Fibroblast of skin of abdomen (primary cell): ENCODE results near the gene KRT40. TPM values are rescaled to one million over a fixed set of nuclear protein-coding genes. Genes with fewer than 3 reads are reported as not detected.
"Not testable (repeated sequence)": the region's sequence is repeated elsewhere in the genome, so short reads cannot be mapped to it uniquely, and the experiment has no call there.

ENCODE experiments used
- DNase-seq: peaks from one replicate; pipeline ENCODE4 v3.0.0-alpha.2; 2013
- polyA plus RNA-seq, 2 experiments: library from polyadenylated mRNA; unstranded; fragments of 120-200 nt; gene quantifications; one replicate each; pipeline ENCODE4 v1.2.1, GENCODE V29; 2013; ENCODE audit not compliant: insufficient read length in 2 of 2

Gene KRT40
- polyA plus RNA-seq (2013, experiment 1 of 2; ENCODE audit: insufficient read length), result not detected
- 0.10 TPM for polyA plus RNA-seq (2013, experiment 2 of 2; ENCODE audit: insufficient read length)

- DNase-seq, result no peak
Measured at GRCh38 chr17:40984226-40984625, at the start of gene KRT40. Gene KRT40 (minus strand): TSS chr17:40984326. CDS start chr17:40984273, 53 bp downstream.

- DNase-seq, result no peak
Measured at GRCh38 chr17:41029633-41030245, 45.6 kb upstream of the KRT40 start, which contains the start of gene KRTAP1-4. Gene KRTAP1-4 (minus strand): TSS chr17:41030195. CDS start chr17:41030078, 117 bp downstream.

- DNase-seq, result peak; percentile 76
Measured at GRCh38 chr17:41026715-41027471, 42.8 kb upstream of the KRT40 start, which contains the start of gene KRTAP1-5. Gene KRTAP1-5 (minus strand): TSS chr17:41027208. CDS start chr17:41027155, 53 bp downstream.

GRCh38 chr17:41024697-41025096, 40.6 kb upstream of the KRT40 start:
- peak; percentile 61 for DNase-seq

- DNase-seq, result no peak
Measured at GRCh38 chr17:41020336-41020735, 36.2 kb upstream of the KRT40 start.

- no peak for DNase-seq
Measured at GRCh38 chr17:41019415-41019814, 35.3 kb upstream of the KRT40 start.

GRCh38 chr17:41018541-41018940, 34.4 kb upstream of the KRT40 start:
- no peak for DNase-seq

GRCh38 chr17:41016578-41017215, 32.6 kb upstream of the KRT40 start:
- DNase-seq, result no peak

- no peak for DNase-seq
Measured at GRCh38 chr17:41015454-41015853, 31.3 kb upstream of the KRT40 start.

GRCh38 chr17:41013606-41014005, 29.5 kb upstream of the KRT40 start:
- DNase-seq, result peak; percentile 59

- no peak for DNase-seq
Measured at GRCh38 chr17:41013181-41013580, 29.1 kb upstream of the KRT40 start.

GRCh38 chr17:41012326-41013120, 28.4 kb upstream of the KRT40 start:
- no peak for DNase-seq

GRCh38 chr17:41010441-41010840, 26.3 kb upstream of the KRT40 start:
- DNase-seq, result no peak

GRCh38 chr17:41009936-41010335, 25.8 kb upstream of the KRT40 start:
- no peak for DNase-seq

- DNase-seq, result no peak
Measured at GRCh38 chr17:41009301-41009760, 25.2 kb upstream of the KRT40 start.

- DNase-seq, result no peak
Measured at GRCh38 chr17:41008811-41009210, 24.7 kb upstream of the KRT40 start, which contains the start of gene KRTAP3-1. Gene KRTAP3-1 (minus strand): TSS chr17:41009128. CDS start chr17:41009074, 54 bp downstream.

GRCh38 chr17:41004397-41004796, 20.3 kb upstream of the KRT40 start:
- DNase-seq, result no peak

GRCh38 chr17:41003926-41004325, 19.8 kb upstream of the KRT40 start:
- DNase-seq, result no peak

- DNase-seq, result peak; percentile 24
Measured at GRCh38 chr17:41002814-41003213, 18.7 kb upstream of the KRT40 start.

- no peak for DNase-seq
Measured at GRCh38 chr17:41001795-41002194, 17.7 kb upstream of the KRT40 start.

- DNase-seq, result not testable (repeated sequence)
Measured at GRCh38 chr17:40999563-40999962, 15.4 kb upstream of the KRT40 start, which contains the start of gene KRTAP3-2. Gene KRTAP3-2 (minus strand): TSS chr17:40999906. CDS start chr17:40999853, 53 bp downstream.

GRCh38 chr17:40997361-40997760, 13.2 kb upstream of the KRT40 start:
- DNase-seq, result no peak
